Endothelial cell of umbilical vein (primary cell): ENCODE measurements around the gene PLXNB2. TPM values are rescaled to one million over a fixed set of nuclear protein-coding genes. Genes with fewer than 3 reads are reported as not detected.

Experiments used
- BruUV-seq: library from RNA; stranded (reverse); fragments of 400-500 nt; replicated peaks from 2 replicates; lab custom pipeline; 2021; lab: Mats Ljungman, UMichigan
- CTCF ChIA-PET: fragments of 300-600, 350-600 bp; sonication (Branson Sonifier 250); formaldehyde crosslinking; loops from one replicate; lab custom pipeline; 2021; ENCODE audit warnings: antibody characterized with exemption, inconsistent platforms; lab: Charles Lee
- POLR2A ChIA-PET: fragments of 300-600, 350-600 bp; sonication (Branson Sonifier 250); formaldehyde crosslinking; loops from one replicate; lab custom pipeline; 2021; ENCODE audit warnings: antibody characterized with exemption, inconsistent platforms; lab: Charles Lee
- DNase-seq: peaks from one replicate; pipeline ENCODE4 v3.0.0-alpha.2; 2011; ENCODE audit warnings: low read depth, low spot score
- FAIRE-seq: peaks from 2 replicates; lab custom pipeline; 2011; peaks lifted over from hg19 to GRCh38; lab: Jason Lieb, UNC
- H2AFZ ChIP-seq: 2 replicates; pipeline ENCODE4 v1.6.0; 2012; ENCODE audit warnings: low read depth, low read length, control low read depth, inconsistent platforms
- H3K27ac ChIP-seq: 2 replicates; pipeline ENCODE4 v1.5.1; 2011; ENCODE audit warnings: low read depth, mild to moderate bottlenecking, control low read depth, low read length, moderate library complexity; ENCODE audit not compliant: insufficient read depth
- H3K27me3 ChIP-seq, 2 experiments: 2 replicates each; pipeline versions ENCODE4 v1.6.0 to v1.6.1; 2011; ENCODE audit warnings: low read length in 2 of 2, mixed read lengths in 1 of 2; ENCODE audit not compliant: control insufficient read depth in 2 of 2, insufficient read depth in 2 of 2
- H3K36me3 ChIP-seq, 2 experiments: 2 replicates in 1 of 2; 3 replicates in 1 of 2; pipeline ENCODE4 v1.5.1; 2011; ENCODE audit warnings: low read length in 2 of 2, mild to moderate bottlenecking in 1 of 2, moderate library complexity in 1 of 2; ENCODE audit not compliant: control insufficient read depth in 2 of 2, insufficient read depth in 2 of 2; ENCODE audit errors: extremely low read depth in 1 of 2
- H3K4me1 ChIP-seq: 3 replicates; pipeline ENCODE4 v1.5.1; 2011; ENCODE audit warnings: mild to moderate bottlenecking, low read length; ENCODE audit not compliant: control insufficient read depth, insufficient read depth; ENCODE audit errors: extremely low read depth
- H3K4me2 ChIP-seq: 2 replicates; pipeline ENCODE4 v1.6.1; 2011; ENCODE audit warnings: low read length, control low read depth, mixed read lengths; ENCODE audit not compliant: insufficient read depth
- H3K4me3 ChIP-seq, 3 experiments: fragments of 200-600 bp in 1 of 3; sonication (generic), shearing (Covaris generic) in 1 of 3; replicated peaks in 1 of 3; 2 replicates each; pipeline ENCODE4 v1.5.1; 2011 to 2016; ENCODE audit warnings: control low read depth in 3 of 3, low read length in 3 of 3, mild to moderate bottlenecking in 2 of 3, inconsistent platforms in 1 of 3, low read depth in 1 of 3, moderate library complexity in 1 of 3; ENCODE audit not compliant: insufficient read depth in 1 of 3
- H3K79me2 ChIP-seq: 2 replicates; pipeline ENCODE4 v1.6.0; 2012; ENCODE audit warnings: low read length, inconsistent platforms; ENCODE audit not compliant: control insufficient read depth, insufficient read depth
- H3K9ac ChIP-seq: replicated peaks from 2 replicates; pipeline ENCODE3; 2011; ENCODE audit warnings: low read length, control low read depth; ENCODE audit not compliant: insufficient read depth; ENCODE audit errors: extremely low read depth
- H3K9me1 ChIP-seq: replicated peaks from 3 replicates; pipeline ENCODE4 v1.6.0; 2011; ENCODE audit warnings: mild to moderate bottlenecking, low read length; ENCODE audit not compliant: control insufficient read depth, insufficient read depth; ENCODE audit errors: extremely low read depth
- H3K9me3 ChIP-seq: replicated peaks from 2 replicates; pipeline ENCODE4 v1.5.1; 2012; ENCODE audit warnings: low read length, inconsistent platforms; ENCODE audit not compliant: control insufficient read depth, insufficient read depth
- H4K20me1 ChIP-seq: replicated peaks from 2 replicates; pipeline ENCODE3; 2011; ENCODE audit warnings: mild to moderate bottlenecking, low read length; ENCODE audit not compliant: control insufficient read depth, insufficient read depth; ENCODE audit errors: extremely low read depth
- CTCF ChIP-seq, 2 donors: IDR thresholded peaks; 1 replicate in 1 of 2; 2 replicates in 1 of 2; pipeline ENCODE4 v1.5.1; 2011; ENCODE audit warnings: low read length in 2 of 2, mild to moderate bottlenecking in 2 of 2, moderate library complexity in 2 of 2, control low read depth in 1 of 2, inconsistent platforms in 1 of 2, low read depth in 1 of 2; ENCODE audit not compliant: insufficient read depth in 1 of 2; ENCODE audit errors: extremely low read depth in 1 of 2
- EZH2 ChIP-seq: IDR thresholded peaks from 2 replicates; pipeline ENCODE4 v1.6.1; 2012; ENCODE audit warnings: borderline replicate concordance, low read depth, mild to moderate bottlenecking, moderate library complexity, low read length, inconsistent platforms; ENCODE audit not compliant: severe bottlenecking
- FOS ChIP-seq: IDR thresholded peaks from 2 replicates; pipeline ENCODE4 v1.6.1; 2011; ENCODE audit warnings: mild to moderate bottlenecking, low read length, moderate library complexity, borderline replicate concordance; ENCODE audit not compliant: insufficient read depth
- GATA2 ChIP-seq: IDR thresholded peaks from 2 replicates; pipeline ENCODE4 v1.7.0; 2011; ENCODE audit warnings: low read depth, mild to moderate bottlenecking, moderate library complexity, mixed read lengths, low read length; ENCODE audit not compliant: insufficient read length, insufficient read depth
- JUN ChIP-seq: IDR thresholded peaks from 2 replicates; pipeline ENCODE4 v1.6.1; 2011; ENCODE audit warnings: borderline replicate concordance, low read depth; ENCODE audit not compliant: insufficient read length, insufficient read depth
- MAX ChIP-seq: IDR thresholded peaks from 2 replicates; pipeline ENCODE4 v1.6.1; 2011; ENCODE audit not compliant: insufficient read depth, insufficient read length
- MYC ChIP-seq: IDR thresholded peaks from one replicate; pipeline ENCODE4 v1.6.1; 2011; ENCODE audit warnings: mild to moderate bottlenecking, low read depth, low read length
- POLR2A ChIP-seq: IDR thresholded peaks from 2 replicates; pipeline ENCODE4 v1.6.1; 2012; ENCODE audit warnings: low read depth, mild to moderate bottlenecking, control low read depth, low read length
- POLR2AphosphoS5 ChIP-seq: IDR thresholded peaks from 2 replicates; pipeline ENCODE4 v1.6.1; 2012; ENCODE audit warnings: low read depth, mild to moderate bottlenecking, control low read depth, low read length, moderate library complexity; ENCODE audit not compliant: insufficient read depth
- dilution Hi-C: fragments of 300-500 bp; cut with MboI; formaldehyde crosslinking; loops from one replicate; pipeline ENCODE4 v1.15.0; 2019; ENCODE audit warnings: low sequenced_read_pairs; ENCODE audit not compliant: extremely low pct_ligation_motif_present
- intact Hi-C: fragments of 100-400 bp; cut with micrococcal nuclease; formaldehyde crosslinking; loops from one replicate; pipeline ENCODE4 v1.10.0; 2022
- polyA plus RNA-seq, 4 experiments: library from polyadenylated mRNA; depleted of rRNA in 3 of 4; stranded (reverse) in 3 of 4; unstranded in 1 of 4; fragments of >200 nt; gene quantifications; 2 replicates each; pipeline versions ENCODE4 v1.2.1 to v1.2.3, GENCODE V29; 2011 to 2012; ENCODE audit warnings: missing spikeins in 1 of 4
- total RNA-seq: library from RNA; stranded (reverse); gene quantifications from 2 replicates; pipeline ENCODE4 v1.2.3, GENCODE V29; 2021

Gene PLXNB2
- total and polyA plus RNA-seq, 2 donors (not counting 3 experiments of a cell fraction or from before 2014, with no cell fraction given): 82.3 to 139 TPM

- ChIA-PET CTCF (interaction anchor here (1.4 to 3.8 kb wide), 3 partner anchors 12 to 32 kb away, joined by 3 to 16 read pairs (median 11); no protein-coding TSS in a partner anchor), POLR2A (no interaction called here)
- DNase-seq (no peak), FAIRE-seq (no peak)
- Histone ChIP-seq H2AFZ (no peak overlapping the region), H3K4me1 (peaks cover 27% of the 10 kb centered on the region), H3K9ac (no peak overlapping the region), H3K27me3 (no peaks in the 10 kb centered on the region), H4K20me1 (no peaks in the 10 kb centered on the region), H3K27ac (no peak overlapping the region), H3K9me1 (no peaks in the 10 kb centered on the region), H3K9me3 (no peaks in the 10 kb centered on the region), H3K36me3 (peaks cover 0 to 2% of the 10 kb centered on the region in 2 experiments), H3K79me2 (peaks cover 25% of the 10 kb centered on the region), H3K4me3 (no peak overlapping the region), H3K4me2 (no peak overlapping the region)
- no peak for TF ChIP-seq POLR2A
- TF ChIP-seq GATA2: no peak
- TF ChIP-seq MYC: no peak
- TF ChIP-seq JUN: no peak
- TF ChIP-seq CTCF (IDR thresholded peaks at IDR 0.05; ENCODE audit: extremely low read depth in 1 of 2, insufficient read depth in 1 of 2, low read depth in 1 of 2, low read length in 2 of 2): no peak
- TF ChIP-seq POLR2AphosphoS5: no peak
- no peak for TF ChIP-seq MAX
- TF ChIP-seq EZH2: no peak
- TF ChIP-seq FOS: no peak
- no TSS peak for BruUV-seq
- intact Hi-C loops: loop anchor here (2.0 to 5.0 kb wide), 2 partner anchors 18 to 33 kb away; partner anchors contain the start of genes DENND6B and PPP6R2
- dilution Hi-C loops: no loop called here
Observed at GRCh38 chr22:50308986-50309600, 1.6 kb upstream of the PLXNB2 start.
